Measurements from ENCODE around the gene CYFIP2. TPM values are rescaled to one million over a fixed set of nuclear protein-coding genes. Genes with fewer than 3 reads are reported as not detected.

The CYFIP2 gene
- total RNA-seq, 8 experiments from 2014 or later = 8.0 to 116 (median 88.5) TPM

- ATAC-seq (replicated peaks in 6 of 8) = peak in 2 of 8 experiments; percentile 38 to 54
- Histone ChIP-seq H3K4me1 (replicated peaks in 1 of 2) (peaks cover 0 to 6% of the 10 kb centered on the region in 2 donors), H3K4me3 (no peak overlapping the region), H3K27ac (no peak overlapping the region)
- in situ Hi-C loops (cut with MboI; ENCODE audit: low pct_unique_long_range_greater_than_20kb in 2 of 9, low sequenced_read_pairs in 9 of 9, unreplicated experiment in 9 of 9) = loop anchor here in 1 of 9 experiments (25.0 kb wide), 1 partner anchor 121 kb away; the partner anchor contains the start of gene GARIN3
- WGBS, 10 experiments = 60 to 100% (median 88%) methylated on average over 1 to 3 of the region's 3 CpGs; no CpG with 5 or more reads in 4 of the 10 experiments
Observed at GRCh38 chr5:157283434-157283833, 17.5 kb downstream of the CYFIP2 start.

DNA sequence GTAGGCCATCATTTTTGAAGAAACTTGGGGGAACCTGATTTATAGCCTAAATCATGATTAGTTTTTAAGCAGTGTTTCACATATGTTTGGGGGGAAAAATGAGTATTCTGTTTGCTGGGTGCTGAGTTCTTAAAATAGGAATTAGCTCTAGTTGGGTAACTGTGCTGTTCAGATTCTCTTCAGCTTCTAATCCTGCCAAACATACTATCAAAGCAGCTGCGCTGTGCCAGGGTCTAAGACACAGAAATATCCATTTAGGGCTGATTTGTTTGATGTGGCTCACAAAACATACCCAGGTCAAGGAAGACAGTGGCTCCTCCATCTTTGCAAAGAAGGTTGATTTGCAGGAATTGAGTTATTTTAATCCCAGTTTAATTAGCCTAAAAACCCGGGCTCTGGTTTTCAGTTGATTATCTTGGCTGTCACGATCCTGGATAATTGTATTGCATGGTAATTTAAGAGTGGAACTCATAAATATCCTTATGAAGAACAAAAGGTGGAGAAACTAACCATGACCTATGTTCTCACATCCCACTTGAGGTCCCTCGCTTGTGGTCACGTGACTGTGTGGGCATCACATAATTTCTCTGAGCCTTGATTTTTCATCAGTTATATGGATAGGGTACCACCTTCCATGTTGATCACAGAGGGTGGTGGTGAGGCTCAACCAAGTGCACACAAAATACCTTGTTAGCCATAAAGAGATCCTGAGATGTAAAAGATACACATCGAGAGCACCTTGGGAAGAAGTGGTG is 18.7 kb downstream of the CYFIP2 start:
- Histone ChIP-seq H3K27ac (no peak overlapping the region), H3K4me3 (no peak overlapping the region), H3K4me1 (replicated peaks in 1 of 2) (peaks cover 0 to 6% of the 10 kb centered on the region in 2 donors)
- no peak for ATAC-seq (replicated peaks in 6 of 8)
- in situ Hi-C loops (cut with MboI; ENCODE audit: low pct_unique_long_range_greater_than_20kb in 2 of 9, low sequenced_read_pairs in 9 of 9, unreplicated experiment in 9 of 9) = loop anchor here in 1 of 9 experiments (25.0 kb wide), 1 partner anchor 122 kb away; the partner anchor contains the start of gene GARIN3
- 72 to 100% (median 92%) methylated on average over 1 to 6 of the region's 6 CpGs for WGBS, 10 experiments

- 50 to 100% (median 84%) methylated on average over 1 to 7 of the region's 10 CpGs; no CpG with 5 or more reads in 1 of the 10 experiments for WGBS, 10 experiments
- ATAC-seq (replicated peaks in 6 of 8) = peak in 1 of 8 experiments; percentile 52
- no peak overlapping the region for H3K27ac ChIP-seq
- H3K4me3 ChIP-seq = no peak overlapping the region
- H3K4me1 ChIP-seq (replicated peaks in 1 of 2) = peaks cover 0 to 6% of the 10 kb centered on the region in 2 donors
- in situ Hi-C loops (cut with MboI; ENCODE audit: low pct_unique_long_range_greater_than_20kb in 2 of 9, low sequenced_read_pairs in 9 of 9, unreplicated experiment in 9 of 9) = loop anchor here in 1 of 9 experiments (25.0 kb wide), 1 partner anchor 123 kb away; the partner anchor contains the start of gene GARIN3
Observed at GRCh38 chr5:157285310-157286035, 19.6 kb downstream of the CYFIP2 start.

DNA sequence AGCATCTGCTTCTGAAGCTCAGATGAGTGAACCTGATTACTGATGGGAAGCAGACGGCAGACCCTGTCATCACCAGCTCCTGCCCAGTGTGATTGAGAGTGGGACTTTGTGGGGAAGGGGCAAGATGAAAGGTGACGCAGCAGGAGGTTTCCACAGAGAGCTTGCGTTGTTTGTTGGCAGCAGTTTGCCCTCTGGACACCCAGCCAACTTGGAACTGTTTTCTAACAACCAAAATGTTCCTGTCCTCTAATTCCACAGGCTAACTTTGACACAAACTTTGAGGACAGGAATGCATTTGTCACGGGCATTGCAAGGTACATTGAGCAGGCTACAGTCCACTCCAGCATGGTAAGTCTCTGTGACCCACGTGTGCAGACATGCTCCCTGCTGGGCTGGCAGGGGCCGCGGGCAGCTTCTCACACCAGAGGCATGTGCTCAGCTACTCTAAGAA is 20.9 kb downstream of the CYFIP2 start:
- H3K4me3 ChIP-seq = no peak overlapping the region
- peaks cover 0 to 6% of the 10 kb centered on the region in 2 donors for H3K4me1 ChIP-seq (replicated peaks in 1 of 2)
- no peak for ATAC-seq (replicated peaks in 6 of 8)
- no peak overlapping the region for H3K27ac ChIP-seq
- 0 to 100% (median 28%) methylated on average over 1 to 6 of the region's 7 CpGs; no CpG with 5 or more reads in 2 of the 10 experiments for WGBS, 10 experiments
- in situ Hi-C loops (cut with MboI; ENCODE audit: low pct_unique_long_range_greater_than_20kb in 2 of 9, low sequenced_read_pairs in 9 of 9, unreplicated experiment in 9 of 9) = loop anchor here in 1 of 9 experiments (25.0 kb wide), 1 partner anchor 124 kb away; the partner anchor contains the start of gene GARIN3

DNA sequence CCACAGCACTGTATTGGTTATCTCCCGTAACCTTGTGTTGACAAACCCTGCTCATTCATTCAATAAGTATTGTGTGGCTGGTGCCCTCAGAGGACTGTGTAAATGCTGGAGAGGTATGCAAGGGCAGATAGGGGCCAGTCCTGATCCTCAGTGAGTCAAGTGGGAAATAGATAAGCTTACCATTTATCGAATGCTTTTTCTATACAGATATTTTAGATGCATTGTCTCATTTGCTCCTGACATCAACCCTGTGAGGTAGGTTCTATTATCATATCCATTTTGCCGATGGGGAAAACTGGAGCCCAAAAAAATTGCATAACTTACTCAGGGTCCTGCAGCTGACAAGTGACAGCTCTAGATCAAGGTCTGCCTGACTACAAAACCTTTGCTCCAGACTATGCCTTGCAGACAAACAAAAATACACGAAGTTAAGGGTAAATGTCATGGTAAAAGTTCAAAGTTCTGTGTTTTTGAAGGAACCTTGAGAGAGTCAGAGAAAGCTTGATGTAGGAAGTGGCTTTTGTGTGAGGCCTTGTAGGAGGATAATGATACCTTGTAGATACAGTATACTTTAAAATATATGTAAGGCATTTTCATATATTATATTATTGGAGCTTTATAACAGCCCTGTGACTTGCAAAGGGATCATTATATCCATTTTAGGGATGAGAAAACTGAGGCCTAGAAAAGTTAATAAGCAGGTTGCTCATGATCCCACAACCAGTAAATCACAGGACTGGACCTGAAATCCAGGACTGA is 22.7 kb downstream of the CYFIP2 start:
- Histone ChIP-seq H3K4me3 (no peak overlapping the region), H3K4me1 (replicated peaks in 1 of 2) (peaks cover 0 to 6% of the 10 kb centered on the region in 2 donors), H3K27ac (no peak overlapping the region)
- ATAC-seq (replicated peaks in 6 of 8) = no peak
- 64 to 100% (median 89%) methylated on average over 1 to 4 of the region's 4 CpGs; no CpG with 5 or more reads in 1 of the 10 experiments for WGBS, 10 experiments
- in situ Hi-C loops (cut with MboI; ENCODE audit: low pct_unique_long_range_greater_than_20kb in 2 of 9, low sequenced_read_pairs in 9 of 9, unreplicated experiment in 9 of 9) = loop anchor here in 1 of 9 experiments (25.0 kb wide), 1 partner anchor 126 kb away; the partner anchor contains the start of gene GARIN3

- Histone ChIP-seq H3K4me3 (no peak overlapping the region), H3K27ac (no peak overlapping the region), H3K4me1 (replicated peaks in 1 of 2) (peaks cover 0 to 6% of the 10 kb centered on the region in 2 donors)
- ATAC-seq (replicated peaks in 6 of 8) = no peak
- WGBS, 10 experiments = 80 to 100% (median 89%) methylated on average over 1 to 9 of the region's 9 CpGs
- in situ Hi-C loops (cut with MboI; ENCODE audit: low pct_unique_long_range_greater_than_20kb in 2 of 9, low sequenced_read_pairs in 9 of 9, unreplicated experiment in 9 of 9) = loop anchor here in 1 of 9 experiments (25.0 kb wide), 1 partner anchor 127 kb away; the partner anchor contains the start of gene GARIN3
Observed at GRCh38 chr5:157289164-157289819, 23.4 kb downstream of the CYFIP2 start.

- no peak overlapping the region for H3K4me3 ChIP-seq
- peak in 4 of 8 experiments; percentile 24 to 58 (median 34) for ATAC-seq (replicated peaks in 6 of 8)
- peaks cover 0 to 2% of the 10 kb centered on the region in 2 donors for H3K4me1 ChIP-seq (replicated peaks in 1 of 2)
- no peak overlapping the region for H3K27ac ChIP-seq
- WGBS, 10 experiments = 53 to 100% (median 67%) methylated on average over 1 to 4 of the region's 6 CpGs; no CpG with 5 or more reads in 1 of the 10 experiments
- in situ Hi-C loops (cut with MboI; ENCODE audit: low pct_unique_long_range_greater_than_20kb in 2 of 9, low sequenced_read_pairs in 9 of 9, unreplicated experiment in 9 of 9) = loop anchor here in 1 of 9 experiments (25.0 kb wide), 1 partner anchor 128 kb away; the partner anchor contains the start of gene GARIN3
Observed at GRCh38 chr5:157290156-157290980, 24.4 kb downstream of the CYFIP2 start.

DNA sequence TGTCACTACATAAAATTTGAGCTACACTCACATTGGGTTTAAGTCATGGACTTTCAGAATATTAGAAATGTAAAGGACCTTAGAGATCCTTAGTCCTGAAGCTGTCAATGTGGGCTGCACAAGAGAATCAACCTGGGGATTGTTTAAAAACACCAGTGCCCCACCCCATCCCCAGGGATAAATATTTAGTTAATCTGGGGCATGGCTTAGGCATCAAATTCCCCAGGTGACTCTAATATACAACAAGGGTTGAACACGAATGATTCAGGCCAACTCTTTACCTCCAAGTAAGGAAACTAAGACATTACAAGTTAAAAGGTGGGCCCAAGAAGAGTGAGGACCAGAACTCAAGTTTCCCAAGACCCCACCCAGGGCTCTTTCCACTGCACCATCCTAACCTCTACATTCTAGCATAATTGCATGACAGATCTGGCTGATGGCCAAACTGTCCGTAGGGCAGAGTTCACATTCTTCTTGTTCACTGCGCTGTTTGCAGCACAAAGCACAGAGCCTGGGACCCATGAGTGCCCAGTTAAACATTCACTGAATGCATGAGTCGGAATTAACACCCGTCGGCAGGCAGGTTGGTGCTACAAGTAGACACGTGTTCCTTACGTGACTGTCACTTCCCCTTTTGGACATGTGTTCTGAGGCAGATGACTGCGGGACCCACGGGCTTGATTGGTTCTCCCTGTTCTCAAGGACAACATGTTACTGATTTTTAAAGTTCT is 25.2 kb downstream of the CYFIP2 start:
- no peaks in the 10 kb centered on the region for H3K4me1 ChIP-seq (replicated peaks in 1 of 2)
- no peak overlapping the region for H3K4me3 ChIP-seq
- H3K27ac ChIP-seq = no peak overlapping the region
- in situ Hi-C loops (cut with MboI; ENCODE audit: low pct_unique_long_range_greater_than_20kb in 2 of 9, low sequenced_read_pairs in 9 of 9, unreplicated experiment in 9 of 9) = loop anchor here in 1 of 9 experiments (25.0 kb wide), 1 partner anchor 129 kb away; the partner anchor contains the start of gene GARIN3
- peak in 3 of 8 experiments; percentile 25 to 74 (median 54) for ATAC-seq (replicated peaks in 6 of 8)
- WGBS, 10 experiments = 24 to 80% (median 61%) methylated on average over 2 to 8 of the region's 10 CpGs; no CpG with 5 or more reads in 4 of the 10 experiments

DNA sequence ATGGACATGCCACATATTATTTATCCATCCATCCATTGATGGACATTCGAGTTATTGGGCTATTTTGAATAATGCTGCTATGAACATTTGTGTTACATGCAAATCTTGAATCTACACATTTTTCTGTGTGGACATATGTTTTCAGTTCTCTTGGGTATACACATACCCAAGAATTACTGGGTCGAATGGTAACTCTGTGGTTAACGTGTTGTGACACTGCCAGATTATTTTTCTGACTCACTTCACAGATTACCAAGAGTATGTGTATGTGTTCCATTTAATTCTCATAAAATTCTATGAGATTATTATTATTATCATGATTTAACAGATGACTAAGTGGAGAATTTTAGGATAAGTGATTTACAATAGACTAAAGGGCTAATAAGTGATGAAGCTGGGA is 26.7 kb downstream of the CYFIP2 start:
- ATAC-seq (replicated peaks in 6 of 8) = no peak
- in situ Hi-C loops (cut with MboI; ENCODE audit: low pct_unique_long_range_greater_than_20kb in 2 of 9, low sequenced_read_pairs in 9 of 9, unreplicated experiment in 9 of 9) = loop anchor here in 1 of 9 experiments (25.0 kb wide), 1 partner anchor 130 kb away; the partner anchor contains the start of gene GARIN3
- Histone ChIP-seq H3K4me3 (no peak overlapping the region), H3K27ac (no peak overlapping the region), H3K4me1 (replicated peaks in 1 of 2) (no peaks in the 10 kb centered on the region)
- 64 to 100% (median 96%) methylated on average over 1 to 3 of the region's 3 CpGs; no CpG with 5 or more reads in 2 of the 10 experiments for WGBS, 10 experiments

- Histone ChIP-seq H3K4me1 (replicated peaks in 1 of 2) (no peaks in the 10 kb centered on the region), H3K27ac (no peak overlapping the region), H3K4me3 (no peak overlapping the region)
- peak in 2 of 8 experiments; percentile 57 to 74 for ATAC-seq (replicated peaks in 6 of 8)
- in situ Hi-C loops (cut with MboI; ENCODE audit: low pct_unique_long_range_greater_than_20kb in 2 of 9, low sequenced_read_pairs in 9 of 9, unreplicated experiment in 9 of 9) = loop anchor here in 1 of 9 experiments (25.0 kb wide), 1 partner anchor 132 kb away; the partner anchor contains the start of gene GARIN3
- WGBS, 10 experiments = 20 to 100% (median 75%) methylated on average over 1 to 5 of the region's 7 CpGs; no CpG with 5 or more reads in 5 of the 10 experiments
Observed at GRCh38 chr5:157294407-157295091, 28.6 kb downstream of the CYFIP2 start.

Data from motor neuron (in vitro differentiated cells).